ENCODE data around the gene CORO2B. TPM values are rescaled to one million over a fixed set of nuclear protein-coding genes. Genes with fewer than 3 reads are reported as not detected.

The CORO2B gene
- total and polyA plus RNA-seq, 9 of the 15 experiments (the other 6 are each of a cell fraction or from before 2014, with no cell fraction given), result not detected

GRCh38 chr15:68589053-68589452 lies 10.3 kb downstream of the CORO2B start:
- H3K36me3 ChIP-seq (ENCODE audit: control insufficient read depth, insufficient read depth, low read length), result no peaks in the 10 kb centered on the region
- no peak overlapping the region for H3K27ac ChIP-seq (ENCODE audit: extremely low read depth, low read depth, low read length)
- WGBS (ENCODE audit: insufficient coverage, low coverage, missing lambda C conversion rate), result 0% methylated on average over 2 of the region's 2 CpGs
- H3K79me2 ChIP-seq (ENCODE audit: control insufficient read depth, insufficient read depth, low read length), result no peaks in the 10 kb centered on the region
- no peak for FAIRE-seq
- intact Hi-C loops (cut with micrococcal nuclease), result no loop called here
- H3K4me3 ChIP-seq, result no peak overlapping the region
- H4K20me1 ChIP-seq (replicated peaks; ENCODE audit: control insufficient read depth, insufficient read depth, low read length), result peaks cover 6% of the 10 kb centered on the region; the same call in 1 of the 2 replicates
- H2AFZ ChIP-seq (ENCODE audit: low read depth, low read length), result no peak overlapping the region
- H3K9me1 ChIP-seq (ENCODE audit: control insufficient read depth, insufficient read depth, low read length), result no peaks in the 10 kb centered on the region
- H3K9me3 ChIP-seq (replicated peaks; ENCODE audit: control insufficient read depth, insufficient read depth, low read depth, low read length), result no peaks in the 10 kb centered on the region
- TF ChIP-seq DMBX1 (CRISPR knock-in tag; IDR thresholded peaks at IDR 0.05; ENCODE audit: borderline replicate concordance) (no peak), EZH2 (IDR thresholded peaks at IDR 0.05; ENCODE audit: borderline replicate concordance, low read depth, low read length) (no peak)
- TF ChIP-seq, protein P1, sequence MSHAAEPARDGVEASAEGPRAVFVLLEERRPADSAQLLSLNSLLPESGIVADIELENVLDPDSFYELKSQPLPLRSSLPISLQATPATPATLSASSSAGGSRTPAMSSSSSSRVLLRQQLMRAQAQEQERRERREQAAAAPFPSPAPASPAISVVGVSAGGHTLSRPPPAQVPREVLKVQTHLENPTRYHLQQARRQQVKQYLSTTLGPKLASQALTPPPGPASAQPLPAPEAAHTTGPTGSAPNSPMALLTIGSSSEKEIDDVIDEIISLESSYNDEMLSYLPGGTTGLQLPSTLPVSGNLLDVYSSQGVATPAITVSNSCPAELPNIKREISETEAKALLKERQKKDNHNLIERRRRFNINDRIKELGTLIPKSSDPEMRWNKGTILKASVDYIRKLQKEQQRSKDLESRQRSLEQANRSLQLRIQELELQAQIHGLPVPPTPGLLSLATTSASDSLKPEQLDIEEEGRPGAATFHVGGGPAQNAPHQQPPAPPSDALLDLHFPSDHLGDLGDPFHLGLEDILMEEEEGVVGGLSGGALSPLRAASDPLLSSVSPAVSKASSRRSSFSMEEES (CRISPR knock-in tag; IDR thresholded peaks at IDR 0.05), result no peak
- DNase-seq (ENCODE audit: extremely low read depth in 1 of 4, low spot score in 3 of 4), result no peak
- POLR2A ChIA-PET, result no interaction called here
- no peaks in the 10 kb centered on the region; a peak in 1 of 5 replicates for H3K4me1 ChIP-seq (replicated peaks in 1 of 2; ENCODE audit: control insufficient read depth in 2 of 2, insufficient read depth in 2 of 2, low read length in 2 of 2)
- in situ Hi-C loops (cut with MboI), result no loop called here
- H3K9ac ChIP-seq (ENCODE audit: insufficient read depth in 1 of 2, low read depth in 2 of 2, low read length in 2 of 2), result no peak overlapping the region
- peaks cover 10 to 46% of the 10 kb centered on the region in 2 experiments; a peak in 3 of 5 replicates for H3K27me3 ChIP-seq (ENCODE audit: control insufficient read depth in 2 of 2, insufficient read depth in 2 of 2, low read length in 2 of 2)
- CTCF ChIA-PET (ENCODE audit: low intra/inter-chr PET ratio), result no interaction called here
- ATAC-seq, result no peak
- no TSS peak for BruUV-seq (replicated peaks)
- H3K4me2 ChIP-seq (ENCODE audit: insufficient read depth, low read length), result no peak overlapping the region

All from K562 (cell line).